ENCODE data around the gene MX2.

- no peak for TF ChIP-seq EP300 (conservative IDR thresholded peaks at IDR 0.05; ENCODE audit: poor library complexity, severe bottlenecking)
- TF ChIP-seq SMC3 (conservative IDR thresholded peaks at IDR 0.05; ENCODE audit: poor library complexity): no peak
- TF ChIP-seq, protein P1, sequence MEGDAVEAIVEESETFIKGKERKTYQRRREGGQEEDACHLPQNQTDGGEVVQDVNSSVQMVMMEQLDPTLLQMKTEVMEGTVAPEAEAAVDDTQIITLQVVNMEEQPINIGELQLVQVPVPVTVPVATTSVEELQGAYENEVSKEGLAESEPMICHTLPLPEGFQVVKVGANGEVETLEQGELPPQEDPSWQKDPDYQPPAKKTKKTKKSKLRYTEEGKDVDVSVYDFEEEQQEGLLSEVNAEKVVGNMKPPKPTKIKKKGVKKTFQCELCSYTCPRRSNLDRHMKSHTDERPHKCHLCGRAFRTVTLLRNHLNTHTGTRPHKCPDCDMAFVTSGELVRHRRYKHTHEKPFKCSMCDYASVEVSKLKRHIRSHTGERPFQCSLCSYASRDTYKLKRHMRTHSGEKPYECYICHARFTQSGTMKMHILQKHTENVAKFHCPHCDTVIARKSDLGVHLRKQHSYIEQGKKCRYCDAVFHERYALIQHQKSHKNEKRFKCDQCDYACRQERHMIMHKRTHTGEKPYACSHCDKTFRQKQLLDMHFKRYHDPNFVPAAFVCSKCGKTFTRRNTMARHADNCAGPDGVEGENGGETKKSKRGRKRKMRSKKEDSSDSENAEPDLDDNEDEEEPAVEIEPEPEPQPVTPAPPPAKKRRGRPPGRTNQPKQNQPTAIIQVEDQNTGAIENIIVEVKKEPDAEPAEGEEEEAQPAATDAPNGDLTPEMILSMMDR (IDR thresholded peaks at IDR 0.05; ENCODE audit: poor library complexity, severe bottlenecking): no peak
- TF ChIP-seq TAF1 (IDR thresholded peaks at IDR 0.05; ENCODE audit: low read depth): no peak
Measured at GRCh38 chr21:41379901-41380300, 18.1 kb downstream of the MX2 start.

Measured in neural cell (in vitro differentiated cells).